PC-3 (cell line): Measurements from ENCODE around the gene HNRNPA3.

Experiments used
- EZH2 ChIP-seq: fragments of 300-600 bp; sonication (generic); IDR thresholded peaks from one replicate; pipeline ENCODE4 v1.6.1; 2017; ENCODE audit warnings: antibody characterized with exemption, mild to moderate bottlenecking, low read length; ENCODE audit not compliant: unreplicated experiment
- TF ChIP-seq, protein P1 (sequence below): fragments of 300-600 bp; sonication (generic); conservative IDR thresholded peaks from 2 replicates; pipeline ENCODE4 v1.5.1; 2017; ENCODE audit warnings: antibody characterized with exemption, low read depth, mild to moderate bottlenecking, low read length

DNA sequence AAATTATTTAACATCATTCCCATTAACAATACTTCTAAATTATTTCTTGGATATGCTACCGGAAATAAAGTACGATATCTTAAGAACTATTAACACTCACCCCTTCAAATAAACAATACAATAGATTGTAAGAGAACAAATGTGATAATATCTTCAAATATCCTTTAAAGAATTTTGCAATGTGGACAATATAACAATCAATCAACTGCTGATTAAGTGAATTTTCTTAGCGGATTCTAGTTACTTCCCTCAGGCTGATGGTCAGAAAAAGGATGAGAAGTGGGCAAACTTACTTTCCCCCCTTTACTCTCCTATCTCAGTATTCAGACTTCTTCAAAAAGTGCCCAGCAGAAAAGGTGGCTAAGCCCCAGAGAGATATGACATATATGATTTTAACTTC, 41.1 kb downstream of the HNRNPA3 start:
- TF ChIP-seq, protein P1, sequence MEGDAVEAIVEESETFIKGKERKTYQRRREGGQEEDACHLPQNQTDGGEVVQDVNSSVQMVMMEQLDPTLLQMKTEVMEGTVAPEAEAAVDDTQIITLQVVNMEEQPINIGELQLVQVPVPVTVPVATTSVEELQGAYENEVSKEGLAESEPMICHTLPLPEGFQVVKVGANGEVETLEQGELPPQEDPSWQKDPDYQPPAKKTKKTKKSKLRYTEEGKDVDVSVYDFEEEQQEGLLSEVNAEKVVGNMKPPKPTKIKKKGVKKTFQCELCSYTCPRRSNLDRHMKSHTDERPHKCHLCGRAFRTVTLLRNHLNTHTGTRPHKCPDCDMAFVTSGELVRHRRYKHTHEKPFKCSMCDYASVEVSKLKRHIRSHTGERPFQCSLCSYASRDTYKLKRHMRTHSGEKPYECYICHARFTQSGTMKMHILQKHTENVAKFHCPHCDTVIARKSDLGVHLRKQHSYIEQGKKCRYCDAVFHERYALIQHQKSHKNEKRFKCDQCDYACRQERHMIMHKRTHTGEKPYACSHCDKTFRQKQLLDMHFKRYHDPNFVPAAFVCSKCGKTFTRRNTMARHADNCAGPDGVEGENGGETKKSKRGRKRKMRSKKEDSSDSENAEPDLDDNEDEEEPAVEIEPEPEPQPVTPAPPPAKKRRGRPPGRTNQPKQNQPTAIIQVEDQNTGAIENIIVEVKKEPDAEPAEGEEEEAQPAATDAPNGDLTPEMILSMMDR, result no peak
- TF ChIP-seq EZH2, result no peak
